H1 (cell line): ENCODE data around the gene GOLIM4. TPM values are rescaled to one million over a fixed set of nuclear protein-coding genes. Genes with fewer than 3 reads are reported as not detected.

ENCODE experiments used
- CTCF ChIA-PET: fragments of 300-600 bp; sonication (Branson Sonifier 250); formaldehyde crosslinking; loops from one replicate; lab custom pipeline; 2021; ENCODE audit not compliant: partially characterized antibody; lab: Charles Lee
- POLR2A ChIA-PET: fragments of 300-600 bp; sonication (Branson Sonifier 250); formaldehyde crosslinking; loops from one replicate; lab custom pipeline; 2021; ENCODE audit warnings: inconsistent platforms; ENCODE audit not compliant: partially characterized antibody; lab: Charles Lee
- DNase-seq, 2 experiments: peaks; one replicate each; pipeline versions ENCODE4 v3.0.0 to v3.0.0-alpha.2; 2010 to 2022; ENCODE audit warnings: low spot score in 2 of 2, low read depth in 1 of 2, mixed read lengths in 1 of 2
- FAIRE-seq: peaks from 2 replicates; lab custom pipeline; 2011; peaks lifted over from hg19 to GRCh38; lab: Jason Lieb, UNC
- H2AFZ ChIP-seq: 2 replicates; pipeline ENCODE4 v1.8.1; 2012; ENCODE audit warnings: low read length, inconsistent platforms
- H2AK5ac ChIP-seq: 2 replicates; pipeline ENCODE4 v1.6.1; 2013; ENCODE audit warnings: low read depth, low read length
- H2BK120ac ChIP-seq: replicated peaks from 2 replicates; pipeline ENCODE3; 2013; ENCODE audit warnings: low read depth, low read length, inconsistent platforms
- H2BK12ac ChIP-seq: 2 replicates; pipeline ENCODE4 v1.6.1; 2013; ENCODE audit warnings: low read depth, low read length
- H2BK15ac ChIP-seq: 2 replicates; pipeline ENCODE4 v1.6.1; 2013; ENCODE audit warnings: low read length
- H2BK20ac ChIP-seq: 2 replicates; pipeline ENCODE4 v1.6.1; 2013; ENCODE audit warnings: low read length
- H2BK5ac ChIP-seq: 2 replicates; pipeline ENCODE4 v1.6.1; 2013; ENCODE audit warnings: low read depth, low read length
- H3K14ac ChIP-seq: 2 replicates; pipeline ENCODE4 v1.6.1; 2013; ENCODE audit warnings: inconsistent platforms; ENCODE audit not compliant: insufficient read length
- H3K18ac ChIP-seq: 2 replicates; pipeline ENCODE4 v1.6.1; 2013; ENCODE audit warnings: low read length; ENCODE audit errors: extremely low read depth
- H3K23ac ChIP-seq: 2 replicates; pipeline ENCODE4 v1.6.1; 2013; ENCODE audit warnings: inconsistent platforms; ENCODE audit not compliant: insufficient read length
- H3K23me2 ChIP-seq: 2 replicates; pipeline ENCODE4 v1.6.1; 2013; ENCODE audit warnings: low read depth, low read length
- H3K27ac ChIP-seq: 2 replicates; pipeline ENCODE4 v1.6.1; 2011; ENCODE audit warnings: low read depth, low read length, inconsistent platforms
- H3K27me3 ChIP-seq, 4 experiments: replicated peaks in 1 of 4; 1 replicate in 1 of 4; 2 replicates in 3 of 4; pipeline versions ENCODE4 v1.6.1 to v1.8.1; 2011 to 2013; ENCODE audit warnings: low read length in 3 of 4, mild to moderate bottlenecking in 3 of 4, inconsistent platforms in 2 of 4, mixed read lengths in 2 of 4, moderate library complexity in 1 of 4; ENCODE audit not compliant: control insufficient read depth in 3 of 4, insufficient read depth in 3 of 4; ENCODE audit errors: extremely low read depth in 1 of 4
- H3K36me3 ChIP-seq, 4 experiments: 2 replicates each; pipeline versions ENCODE4 v1.6.1 to v1.8.1; 2011 to 2013; ENCODE audit warnings: mild to moderate bottlenecking in 4 of 4, low read length in 3 of 4, moderate library complexity in 2 of 4, control low read depth in 1 of 4, inconsistent platforms in 1 of 4; ENCODE audit not compliant: insufficient read depth in 4 of 4, control insufficient read depth in 2 of 4
- H3K4ac ChIP-seq: replicated peaks from 2 replicates; pipeline ENCODE3; 2013; ENCODE audit warnings: low read length, low read depth, mixed read lengths, inconsistent platforms; ENCODE audit not compliant: insufficient read length
- H3K4me1 ChIP-seq, 4 experiments: replicated peaks in 1 of 4; 1 replicate in 1 of 4; 2 replicates in 3 of 4; pipeline versions ENCODE4 v1.6.1 to v1.8.1; 2011 to 2013; ENCODE audit warnings: low read length in 3 of 4, inconsistent platforms in 2 of 4, mixed read lengths in 1 of 4; ENCODE audit not compliant: insufficient read depth in 4 of 4, control insufficient read depth in 3 of 4
- H3K4me2 ChIP-seq, 2 experiments: 2 replicates each; pipeline versions ENCODE4 v1.6.1 to v1.8.1; 2011 to 2013; ENCODE audit warnings: low read depth in 2 of 2, low read length in 2 of 2, control low read depth in 1 of 2, inconsistent platforms in 1 of 2, mild to moderate bottlenecking in 1 of 2; ENCODE audit not compliant: insufficient read depth in 1 of 2
- H3K4me3 ChIP-seq, 4 experiments: fragments of 200-600, 300-600 bp in 1 of 4; sonication (generic), shearing (Covaris generic), sonication (Bioruptor Twin) in 1 of 4; 2 replicates each; pipeline versions ENCODE4 v1.5.1 to v1.8.1; 2011 to 2016; ENCODE audit warnings: low read length in 4 of 4, low read depth in 3 of 4, control low read depth in 2 of 4, inconsistent platforms in 2 of 4, mild to moderate bottlenecking in 2 of 4, mixed read lengths in 1 of 4, moderate library complexity in 1 of 4; ENCODE audit not compliant: insufficient read depth in 2 of 4; ENCODE audit errors: extremely low read depth in 1 of 4
- H3K56ac ChIP-seq: replicated peaks from 2 replicates; pipeline ENCODE3; 2013; ENCODE audit warnings: low read depth, mild to moderate bottlenecking, mixed read lengths, low read length, inconsistent platforms; ENCODE audit not compliant: insufficient read length
- H3K79me1 ChIP-seq: 2 replicates; pipeline ENCODE4 v1.6.1; 2013; ENCODE audit warnings: low read depth, low read length, control low read depth
- H3K79me2 ChIP-seq, 2 experiments: 2 replicates each; pipeline versions ENCODE4 v1.6.1 to v1.8.1; 2012 to 2013; ENCODE audit warnings: low read length in 2 of 2, mild to moderate bottlenecking in 2 of 2, inconsistent platforms in 1 of 2; ENCODE audit not compliant: insufficient read depth in 2 of 2, control insufficient read depth in 1 of 2
- H3K9ac ChIP-seq, 4 experiments: replicated peaks in 1 of 4; 1 replicate in 1 of 4; 2 replicates in 3 of 4; pipeline versions ENCODE4 v1.6.1 to v1.8.1; 2011 to 2013; ENCODE audit warnings: low read depth in 3 of 4, low read length in 3 of 4, control low read depth in 2 of 4, mild to moderate bottlenecking in 2 of 4, moderate library complexity in 2 of 4, inconsistent platforms in 1 of 4; ENCODE audit errors: extremely low read depth in 1 of 4
- H3K9me3 ChIP-seq, 2 experiments: 2 replicates each; pipeline versions ENCODE4 v1.6.1 to v1.8.1; 2012 to 2013; ENCODE audit warnings: mild to moderate bottlenecking in 2 of 2, moderate library complexity in 2 of 2, control low read depth in 1 of 2, inconsistent platforms in 1 of 2, low read depth in 1 of 2, low read length in 1 of 2, mixed read lengths in 1 of 2; ENCODE audit not compliant: insufficient read depth in 2 of 2
- H4K20me1 ChIP-seq, 2 experiments: replicated peaks in 1 of 2; 2 replicates each; pipeline versions ENCODE3 to v1.8.1; 2011 to 2013; ENCODE audit warnings: inconsistent platforms in 2 of 2, low read length in 2 of 2, mild to moderate bottlenecking in 1 of 2; ENCODE audit not compliant: insufficient read depth in 2 of 2, control insufficient read depth in 1 of 2
- H4K5ac ChIP-seq: 2 replicates; pipeline ENCODE4 v1.6.1; 2013; ENCODE audit warnings: low read length, low read depth, mixed read lengths, inconsistent platforms; ENCODE audit not compliant: insufficient read length
- H4K8ac ChIP-seq: 2 replicates; pipeline ENCODE4 v1.8.0; 2013; ENCODE audit warnings: mild to moderate bottlenecking, moderate library complexity, low read length, inconsistent platforms; ENCODE audit not compliant: insufficient read depth; ENCODE audit errors: extremely low read depth
- H4K91ac ChIP-seq: replicated peaks from 2 replicates; pipeline ENCODE3; 2013; ENCODE audit warnings: low read length, mixed read lengths, inconsistent platforms; ENCODE audit not compliant: insufficient read length
- CBX8 ChIP-seq: fragments of 300-800, 300-1000 bp; sonication (generic); IDR thresholded peaks from 2 replicates; pipeline ENCODE4 v1.7.1; 2016; ENCODE audit warnings: low read depth, low read length, borderline replicate concordance
- CHD1 ChIP-seq: IDR thresholded peaks from 2 replicates; pipeline ENCODE4 v1.6.1; 2012; ENCODE audit warnings: low read depth, low read length, improper control_type of control experiment
- FOSL1 ChIP-seq: IDR thresholded peaks from 2 replicates; pipeline ENCODE4 v1.6.1; 2011; ENCODE audit warnings: mild to moderate bottlenecking, low read depth, low read length, moderate library complexity; ENCODE audit not compliant: insufficient read depth
- KDM4A ChIP-seq: IDR thresholded peaks from one replicate; pipeline ENCODE4 v1.7.1; 2012; ENCODE audit warnings: low read depth, mild to moderate bottlenecking, moderate library complexity, low read length, inconsistent platforms; ENCODE audit not compliant: severe bottlenecking
- POLR2A ChIP-seq, 2 experiments: IDR thresholded peaks; 1 replicate in 1 of 2; 2 replicates in 1 of 2; pipeline ENCODE4 v1.6.1; 2011; ENCODE audit warnings: low read depth in 2 of 2, low read length in 2 of 2, mild to moderate bottlenecking in 2 of 2; ENCODE audit errors: control extremely low read depth in 1 of 2
- POU5F1 ChIP-seq: IDR thresholded peaks from 2 replicates; pipeline ENCODE4 v1.6.1; 2011; ENCODE audit warnings: low read depth, mild to moderate bottlenecking, low read length, moderate library complexity
- RNF2 ChIP-seq: fragments of 200-900, 300-1000 bp; sonication (generic); IDR thresholded peaks from 2 replicates; pipeline ENCODE4 v1.7.1; 2016; ENCODE audit warnings: borderline replicate concordance, low read depth, mild to moderate bottlenecking, antibody characterized with exemption, low read length; ENCODE audit not compliant: poor library complexity, severe bottlenecking; ENCODE audit errors: missing control alignments
- SIRT6 ChIP-seq: IDR thresholded peaks from one replicate; pipeline ENCODE4 v1.7.1; 2012; ENCODE audit warnings: low read length, inconsistent platforms
- SP4 ChIP-seq: IDR thresholded peaks from 2 replicates; pipeline ENCODE4 v1.6.1; 2012; ENCODE audit warnings: low read length, inconsistent platforms
- TEAD4 ChIP-seq: IDR thresholded peaks from 2 replicates; pipeline ENCODE4 v1.6.1; 2012; ENCODE audit warnings: low read depth, low read length, inconsistent platforms, mixed read lengths
- polyA plus RNA-seq, 7 experiments: library from polyadenylated mRNA; depleted of rRNA in 3 of 7; stranded (reverse) in 5 of 7; unstranded in 2 of 7; fragments of >200 nt in 5 of 7; fragments of 200-250 nt in 2 of 7; gene quantifications; 1 replicate in 5 of 7; 2 replicates in 1 of 7; 4 replicates in 1 of 7; pipeline versions ENCODE4 v1.2.1 to v1.2.3, GENCODE V29; 2011 to 2013; ENCODE audit warnings: missing spikeins in 2 of 7, mixed read lengths in 2 of 7
- total RNA-seq: library from RNA; stranded (reverse); fragmentation: NEBNext Ultra II Directional; extraction: Animal tissue kit (Norgen Biotek cat#: 25700); gene quantifications from 2 replicates; pipeline ENCODE4 v1.2.1, GENCODE V29; 2021

Gene GOLIM4
- total and polyA plus RNA-seq, 2 of the 8 experiments (the other 6 are each of a cell fraction or from before 2014, with no cell fraction given): 5.6 to 29.7 TPM

GRCh38 chr3:168097381-168097780, 1.7 kb upstream of the GOLIM4 start:
- Histone ChIP-seq H3K79me2 (peaks cover 0 to 16% of the 10 kb centered on the region in 2 experiments; a peak in 2 of 4 replicates), H3K23ac (no peak overlapping the region), H3K27me3 (no peaks in the 10 kb centered on the region), H3K27ac (no peak overlapping the region), H3K23me2 (peaks cover 10% of the 10 kb centered on the region), H4K5ac (no peak overlapping the region), H3K56ac (no peak overlapping the region), H4K20me1 (peaks cover 0 to 4% of the 10 kb centered on the region in 2 experiments), H2BK15ac (no peak overlapping the region), H3K79me1 (no peaks in the 10 kb centered on the region), H3K18ac (no peak overlapping the region), H2BK120ac (no peak overlapping the region), H4K91ac (no peak overlapping the region), H3K4me1 (peaks cover 0 to 7% (median 1%) of the 10 kb centered on the region in 4 experiments; a peak in 4 of 7 replicates), H3K9ac (no peak overlapping the region), H2AFZ (no peak overlapping the region), H2AK5ac (no peak overlapping the region), H3K9me3 (no peaks in the 10 kb centered on the region), H3K36me3 (no peaks in the 10 kb centered on the region), H4K8ac (no peak overlapping the region), H3K4me2 (no peak overlapping the region), H3K14ac (no peak overlapping the region), H2BK20ac (no peak overlapping the region), H3K4ac (no peak overlapping the region), H3K4me3 (no peak overlapping the region), H2BK5ac (no peak overlapping the region), H2BK12ac (no peak overlapping the region)
- ChIA-PET POLR2A (interaction anchor here (0.6 kb wide), 1 partner anchor 233 kb away, joined by 3 read pairs; no protein-coding TSS in a partner anchor), CTCF (interaction anchor here (2.4 kb wide), 1 partner anchor 56 kb away, joined by 7 read pairs; no protein-coding TSS in a partner anchor)
- TF ChIP-seq CBX8 (no peak), POU5F1 (no peak), SIRT6 (no peak), FOSL1 (no peak), CHD1 (no peak), TEAD4 (no peak), SP4 (no peak), KDM4A (no peak), POLR2A (IDR thresholded peaks at IDR 0.05; ENCODE audit: control extremely low read depth in 1 of 2, low read depth in 2 of 2, low read length in 2 of 2) (no peak), RNF2 (no peak)
- FAIRE-seq (no peak), DNase-seq (no peak)
